Measurements from ENCODE around the gene OLR1.

GRCh38 chr12:10147714-10148403 lies 24.1 kb downstream of the OLR1 start:
- TF ChIP-seq POLR2A (IDR thresholded peaks at IDR 0.05): no peak
- TF ChIP-seq CTCF (IDR thresholded peaks at IDR 0.05): no peak
- no peak for TF ChIP-seq POLR2AphosphoS5 (IDR thresholded peaks at IDR 0.05)

All from prostate gland (tissue), 2 donors.